Skeletal muscle satellite cell (primary cell): ENCODE data around the gene CDK6. TPM values are rescaled to one million over a fixed set of nuclear protein-coding genes. Genes with fewer than 3 reads are reported as not detected.
A peak's percentile ranks its signal among the peaks of the same experiment; 100 is the strongest.

Experiments
- H3K27me3 ChIP-seq: 2 replicates; pipeline ENCODE4 v1.7.0; 2013; ENCODE audit warnings: low read length; ENCODE audit not compliant: control insufficient read depth, insufficient read depth
- H3K36me3 ChIP-seq: 2 replicates; pipeline ENCODE4 v1.7.0; 2013; ENCODE audit warnings: mild to moderate bottlenecking, control low read depth, low read length; ENCODE audit not compliant: insufficient read depth
- H3K4me1 ChIP-seq: 2 replicates; pipeline ENCODE4 v1.7.0; 2013; ENCODE audit warnings: low read length; ENCODE audit not compliant: control insufficient read depth, insufficient read depth
- H3K4me2 ChIP-seq: 2 replicates; pipeline ENCODE4 v1.7.0; 2013; ENCODE audit warnings: mild to moderate bottlenecking, low read length
- H3K4me3 ChIP-seq: 2 replicates; pipeline ENCODE4 v1.7.0; 2013; ENCODE audit warnings: low read length
- H3K9ac ChIP-seq: 2 replicates; pipeline ENCODE4 v1.7.0; 2013; ENCODE audit warnings: mild to moderate bottlenecking, low read depth, low read length, moderate library complexity
- H3K9me3 ChIP-seq: replicated peaks from 2 replicates; pipeline ENCODE4 v1.7.0; 2013; ENCODE audit warnings: mild to moderate bottlenecking, control low read depth, low read length
- small RNA-seq: library from RNA; depleted of rRNA; stranded (forward); fragments of <200 nt; gene quantifications from one replicate; pipeline ENCODE3, GENCODE V24; 2012

CDK6 gene

GRCh38 chr7:92582948-92583347, 253.4 kb downstream of the CDK6 start:
- H3K4me1 ChIP-seq: peaks cover 18% of the 10 kb centered on the region
- peaks cover 27% of the 10 kb centered on the region for H3K36me3 ChIP-seq
- H3K4me3 ChIP-seq: no peak overlapping the region
- no peaks in the 10 kb centered on the region for H3K9me3 ChIP-seq
- H3K4me2 ChIP-seq: no peak overlapping the region
- no peaks in the 10 kb centered on the region for H3K27me3 ChIP-seq
- H3K9ac ChIP-seq: no peak overlapping the region

GRCh38 chr7:92576296-92576695, 260.1 kb downstream of the CDK6 start:
- peaks cover 73% of the 10 kb centered on the region for H3K36me3 ChIP-seq
- no peaks in the 10 kb centered on the region for H3K4me1 ChIP-seq
- no peak overlapping the region for H3K4me2 ChIP-seq
- H3K27me3 ChIP-seq: no peaks in the 10 kb centered on the region
- no peak overlapping the region for H3K4me3 ChIP-seq
- H3K9ac ChIP-seq: no peak overlapping the region
- no peaks in the 10 kb centered on the region for H3K9me3 ChIP-seq

- H3K4me2 ChIP-seq: no peak overlapping the region
- H3K36me3 ChIP-seq: peaks cover 56% of the 10 kb centered on the region
- H3K9me3 ChIP-seq: no peaks in the 10 kb centered on the region
- H3K4me1 ChIP-seq: peaks cover 16% of the 10 kb centered on the region
- H3K27me3 ChIP-seq: no peaks in the 10 kb centered on the region
- no peak overlapping the region for H3K9ac ChIP-seq
- no peak overlapping the region for H3K4me3 ChIP-seq
Observed at GRCh38 chr7:92569137-92569536, 267.2 kb downstream of the CDK6 start.

- Histone ChIP-seq H3K27me3 (no peaks in the 10 kb centered on the region), H3K4me2 (peak overlapping the region; percentile 43), H3K4me1 (peaks cover 16% of the 10 kb centered on the region), H3K9ac (peak overlapping the region; percentile 70), H3K9me3 (no peaks in the 10 kb centered on the region), H3K36me3 (peaks cover 61% of the 10 kb centered on the region), H3K4me3 (no peak overlapping the region)
Observed at GRCh38 chr7:92567460-92567859, 268.9 kb downstream of the CDK6 start.

GRCh38 chr7:92563345-92563744, 273.0 kb downstream of the CDK6 start:
- Histone ChIP-seq H3K4me2 (no peak overlapping the region), H3K36me3 (peaks cover 44% of the 10 kb centered on the region), H3K4me3 (no peak overlapping the region), H3K27me3 (no peaks in the 10 kb centered on the region), H3K9me3 (no peaks in the 10 kb centered on the region), H3K9ac (no peak overlapping the region), H3K4me1 (peaks cover 16% of the 10 kb centered on the region)

- H3K9me3 ChIP-seq: no peaks in the 10 kb centered on the region
- no peaks in the 10 kb centered on the region for H3K27me3 ChIP-seq
- no peak overlapping the region for H3K4me3 ChIP-seq
- H3K9ac ChIP-seq: no peak overlapping the region
- H3K4me2 ChIP-seq: no peak overlapping the region
- H3K4me1 ChIP-seq: no peaks in the 10 kb centered on the region
- peaks cover 34% of the 10 kb centered on the region for H3K36me3 ChIP-seq
Observed at GRCh38 chr7:92560602-92561001, 275.8 kb downstream of the CDK6 start.

- H3K4me3 ChIP-seq: no peak overlapping the region
- no peak overlapping the region for H3K4me2 ChIP-seq
- H3K36me3 ChIP-seq: peaks cover 16% of the 10 kb centered on the region
- H3K9me3 ChIP-seq: no peaks in the 10 kb centered on the region
- no peak overlapping the region for H3K9ac ChIP-seq
- H3K27me3 ChIP-seq: no peaks in the 10 kb centered on the region
- no peaks in the 10 kb centered on the region for H3K4me1 ChIP-seq
Observed at GRCh38 chr7:92557808-92558362, 278.5 kb downstream of the CDK6 start.

- peaks cover 15% of the 10 kb centered on the region for H3K36me3 ChIP-seq
- H3K27me3 ChIP-seq: no peaks in the 10 kb centered on the region
- H3K9ac ChIP-seq: no peak overlapping the region
- no peak overlapping the region for H3K4me2 ChIP-seq
- H3K9me3 ChIP-seq: no peaks in the 10 kb centered on the region
- no peaks in the 10 kb centered on the region for H3K4me1 ChIP-seq
- H3K4me3 ChIP-seq: no peak overlapping the region
Observed at GRCh38 chr7:92557249-92557648, 279.1 kb downstream of the CDK6 start.

Small RNAs within 50 kb of the gene (small RNA-seq; reads per million reads assigned to genes)
- gene RNU6-10P: not detected
